Fibroblast of lung (primary cell): ENCODE data around the gene SORCS2. TPM values are rescaled to one million over a fixed set of nuclear protein-coding genes. Genes with fewer than 3 reads are reported as not detected.

Source experiments
- DNase-seq, 2 donors: peaks; one replicate each; pipeline versions ENCODE4 v3.0.0 to v3.0.0-alpha.2; 2010; ENCODE audit warnings: low read depth in 2 of 2
- H2AFZ ChIP-seq: 2 replicates; pipeline ENCODE4 v1.5.1; 2012; ENCODE audit warnings: low read length, control low read depth, inconsistent platforms
- H3K27ac ChIP-seq: 2 replicates; pipeline ENCODE4 v1.5.1; 2011; ENCODE audit warnings: low read length, control low read depth; ENCODE audit not compliant: insufficient read depth
- H3K27me3 ChIP-seq: 2 replicates; pipeline ENCODE4 v1.5.1; 2011; ENCODE audit warnings: mild to moderate bottlenecking, low read length; ENCODE audit not compliant: control insufficient read depth, insufficient read depth
- H3K36me3 ChIP-seq: 2 replicates; pipeline ENCODE4 v1.5.1; 2011; ENCODE audit warnings: low read length; ENCODE audit not compliant: control insufficient read depth, insufficient read depth
- H3K4me1 ChIP-seq: 2 replicates; pipeline ENCODE4 v1.5.1; 2011; ENCODE audit warnings: low read length; ENCODE audit not compliant: control insufficient read depth, insufficient read depth; ENCODE audit errors: extremely low read depth
- H3K4me2 ChIP-seq: 2 replicates; pipeline ENCODE4 v1.5.1; 2011; ENCODE audit warnings: low read length, control low read depth; ENCODE audit not compliant: insufficient read depth; ENCODE audit errors: extremely low read depth
- H3K4me3 ChIP-seq, 4 experiments: fragments of 200-600 bp in 1 of 4; sonication (generic) in 1 of 4; replicated peaks in 1 of 4; 2 replicates each; pipeline ENCODE4 v1.5.1; 2011 to 2016; ENCODE audit warnings: low read length in 4 of 4, low read depth in 3 of 4, mild to moderate bottlenecking in 3 of 4, control low read depth in 2 of 4, inconsistent platforms in 1 of 4, mixed read lengths in 1 of 4; ENCODE audit not compliant: insufficient read depth in 1 of 4; ENCODE audit errors: control extremely low read depth in 1 of 4
- H3K79me2 ChIP-seq: 2 replicates; pipeline ENCODE4 v1.5.1; 2012; ENCODE audit warnings: mild to moderate bottlenecking, low read length, inconsistent platforms; ENCODE audit not compliant: control insufficient read depth, insufficient read depth
- H3K9ac ChIP-seq: 2 replicates; pipeline ENCODE4 v1.5.1; 2011; ENCODE audit warnings: mild to moderate bottlenecking, low read length, control low read depth; ENCODE audit not compliant: insufficient read depth
- H3K9me3 ChIP-seq: 2 replicates; pipeline ENCODE4 v1.5.1; 2012; ENCODE audit warnings: low read depth, low read length; ENCODE audit not compliant: control insufficient read depth, insufficient read depth
- H4K20me1 ChIP-seq: 2 replicates; pipeline ENCODE4 v1.5.1; 2011; ENCODE audit warnings: low read length; ENCODE audit not compliant: control insufficient read depth, insufficient read depth; ENCODE audit errors: extremely low read depth
- EZH2 ChIP-seq: IDR thresholded peaks from 2 replicates; pipeline ENCODE4 v1.5.1; 2012; ENCODE audit warnings: low read length, control low read depth, mild to moderate bottlenecking; ENCODE audit errors: missing control alignments
- polyA plus RNA-seq, 2 donors: library from polyadenylated mRNA; depleted of rRNA in 1 of 2; stranded (reverse) in 1 of 2; unstranded in 1 of 2; fragments of >200 nt; gene quantifications; 2 replicates each; pipeline ENCODE4 v1.2.1, GENCODE V29; 2011 to 2012; ENCODE audit warnings: missing spikeins in 1 of 2
- total RNA-seq: library from RNA; depleted of rRNA; stranded (reverse); fragments of >200 nt; gene quantifications from 2 replicates; pipeline ENCODE4 v1.2.1, GENCODE V29; 2014
- TF ChIP-seq, protein P1 (sequence below), 2 donors: IDR thresholded peaks in 1 of 2; conservative IDR thresholded peaks in 1 of 2; 1 replicate in 1 of 2; 2 replicates in 1 of 2; pipeline ENCODE4 v1.5.1; 2011 to 2012; ENCODE audit warnings: low read length in 2 of 2, control low read depth in 1 of 2, inconsistent platforms in 1 of 2, low read depth in 1 of 2, mild to moderate bottlenecking in 1 of 2

SORCS2 gene
- total and polyA plus RNA-seq, 2 donors (not counting 1 experiment from before 2014, with no cell fraction given), result 0.17 to 0.41 TPM

DNA sequence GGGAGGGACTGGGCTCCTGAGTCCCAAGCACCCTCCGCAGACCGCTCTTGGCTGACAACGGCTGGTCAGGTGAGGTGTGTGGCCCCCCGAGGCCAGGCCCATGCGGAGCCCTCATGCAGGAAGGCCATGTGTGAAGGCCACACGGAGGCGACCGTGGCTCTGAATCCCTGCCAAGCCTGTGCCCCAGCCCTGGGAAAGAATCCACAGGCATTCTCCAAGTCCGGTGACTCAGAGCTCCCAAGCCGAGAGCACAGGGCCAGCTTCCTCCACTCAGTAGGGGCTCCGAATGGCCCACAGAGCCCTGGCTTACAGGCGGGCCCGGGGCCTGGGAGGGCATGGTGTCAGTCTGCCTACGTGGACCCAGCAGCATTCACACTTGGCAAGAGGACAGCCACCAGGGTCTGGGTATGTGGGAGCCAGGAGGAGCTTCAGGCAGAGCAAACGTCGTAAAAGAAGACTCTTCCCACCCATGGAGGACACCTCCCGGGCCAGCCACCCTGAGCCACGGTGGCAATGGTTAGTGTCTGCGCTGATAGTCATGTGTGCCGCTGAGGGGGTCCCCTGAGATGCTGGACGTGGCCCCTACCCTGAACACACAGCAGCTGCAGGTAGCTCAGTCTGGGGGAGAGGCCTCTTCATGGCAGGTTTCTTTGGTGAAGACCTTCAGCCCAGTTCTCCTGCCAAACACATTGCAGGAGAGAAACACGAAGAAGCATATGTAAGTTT, 136.7 kb downstream of the SORCS2 start:
- Histone ChIP-seq H3K4me2 (no peak overlapping the region), H3K9me3 (no peaks in the 10 kb centered on the region), H2AFZ (no peak overlapping the region), H3K27me3 (no peaks in the 10 kb centered on the region), H3K4me1 (no peaks in the 10 kb centered on the region), H3K9ac (no peak overlapping the region), H4K20me1 (no peaks in the 10 kb centered on the region), H3K27ac (no peak overlapping the region), H3K79me2 (no peaks in the 10 kb centered on the region), H3K36me3 (no peaks in the 10 kb centered on the region), H3K4me3 (no peak overlapping the region)
- peak; percentile 12 to 84 for DNase-seq
- no peak for TF ChIP-seq EZH2
- TF ChIP-seq, protein P1, sequence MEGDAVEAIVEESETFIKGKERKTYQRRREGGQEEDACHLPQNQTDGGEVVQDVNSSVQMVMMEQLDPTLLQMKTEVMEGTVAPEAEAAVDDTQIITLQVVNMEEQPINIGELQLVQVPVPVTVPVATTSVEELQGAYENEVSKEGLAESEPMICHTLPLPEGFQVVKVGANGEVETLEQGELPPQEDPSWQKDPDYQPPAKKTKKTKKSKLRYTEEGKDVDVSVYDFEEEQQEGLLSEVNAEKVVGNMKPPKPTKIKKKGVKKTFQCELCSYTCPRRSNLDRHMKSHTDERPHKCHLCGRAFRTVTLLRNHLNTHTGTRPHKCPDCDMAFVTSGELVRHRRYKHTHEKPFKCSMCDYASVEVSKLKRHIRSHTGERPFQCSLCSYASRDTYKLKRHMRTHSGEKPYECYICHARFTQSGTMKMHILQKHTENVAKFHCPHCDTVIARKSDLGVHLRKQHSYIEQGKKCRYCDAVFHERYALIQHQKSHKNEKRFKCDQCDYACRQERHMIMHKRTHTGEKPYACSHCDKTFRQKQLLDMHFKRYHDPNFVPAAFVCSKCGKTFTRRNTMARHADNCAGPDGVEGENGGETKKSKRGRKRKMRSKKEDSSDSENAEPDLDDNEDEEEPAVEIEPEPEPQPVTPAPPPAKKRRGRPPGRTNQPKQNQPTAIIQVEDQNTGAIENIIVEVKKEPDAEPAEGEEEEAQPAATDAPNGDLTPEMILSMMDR (conservative IDR thresholded peaks at IDR 0.05 in 1 of 2, IDR thresholded peaks at IDR 0.05 in 1 of 2; ENCODE audit: low read depth in 1 of 2, low read length in 2 of 2), result no peak

DNA sequence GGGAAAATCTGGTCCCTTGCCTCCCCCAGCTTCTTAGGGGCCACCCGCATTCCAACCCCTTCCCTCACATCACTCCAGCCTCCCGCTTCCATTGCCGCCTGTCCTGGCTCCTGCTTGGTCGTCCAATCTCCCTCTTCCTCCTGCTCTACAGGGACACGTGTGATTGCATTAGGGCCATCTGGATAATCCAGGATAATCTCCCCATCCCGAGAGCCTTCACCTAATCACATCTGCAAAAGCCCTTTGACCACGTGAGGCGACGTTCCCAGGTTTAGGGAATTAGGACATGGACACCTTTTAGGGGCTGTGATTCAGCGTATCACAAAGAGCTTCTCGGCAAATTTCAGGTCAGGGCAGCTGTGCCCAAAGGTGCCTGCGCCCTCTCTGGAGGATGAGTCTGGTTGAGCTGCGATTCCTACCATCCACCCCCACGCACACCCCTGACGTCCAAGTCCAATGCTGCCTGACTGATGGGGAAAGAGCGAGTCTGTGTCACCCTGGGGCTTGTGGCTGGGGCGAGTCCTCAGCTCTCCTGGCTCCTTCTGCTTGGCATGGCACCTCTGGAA, 137.8 kb downstream of the SORCS2 start:
- Histone ChIP-seq H3K4me2 (no peak overlapping the region), H3K27me3 (no peaks in the 10 kb centered on the region), H3K4me3 (no peak overlapping the region), H3K9ac (no peak overlapping the region), H3K36me3 (no peaks in the 10 kb centered on the region), H3K79me2 (no peaks in the 10 kb centered on the region), H3K9me3 (no peaks in the 10 kb centered on the region), H3K27ac (no peak overlapping the region), H4K20me1 (no peaks in the 10 kb centered on the region), H2AFZ (no peak overlapping the region), H3K4me1 (no peaks in the 10 kb centered on the region)
- TF ChIP-seq, protein P1 (conservative IDR thresholded peaks at IDR 0.05 in 1 of 2, IDR thresholded peaks at IDR 0.05 in 1 of 2; ENCODE audit: low read depth in 1 of 2, low read length in 2 of 2), result no peak
- no peak for TF ChIP-seq EZH2
- DNase-seq, result no peak

DNA sequence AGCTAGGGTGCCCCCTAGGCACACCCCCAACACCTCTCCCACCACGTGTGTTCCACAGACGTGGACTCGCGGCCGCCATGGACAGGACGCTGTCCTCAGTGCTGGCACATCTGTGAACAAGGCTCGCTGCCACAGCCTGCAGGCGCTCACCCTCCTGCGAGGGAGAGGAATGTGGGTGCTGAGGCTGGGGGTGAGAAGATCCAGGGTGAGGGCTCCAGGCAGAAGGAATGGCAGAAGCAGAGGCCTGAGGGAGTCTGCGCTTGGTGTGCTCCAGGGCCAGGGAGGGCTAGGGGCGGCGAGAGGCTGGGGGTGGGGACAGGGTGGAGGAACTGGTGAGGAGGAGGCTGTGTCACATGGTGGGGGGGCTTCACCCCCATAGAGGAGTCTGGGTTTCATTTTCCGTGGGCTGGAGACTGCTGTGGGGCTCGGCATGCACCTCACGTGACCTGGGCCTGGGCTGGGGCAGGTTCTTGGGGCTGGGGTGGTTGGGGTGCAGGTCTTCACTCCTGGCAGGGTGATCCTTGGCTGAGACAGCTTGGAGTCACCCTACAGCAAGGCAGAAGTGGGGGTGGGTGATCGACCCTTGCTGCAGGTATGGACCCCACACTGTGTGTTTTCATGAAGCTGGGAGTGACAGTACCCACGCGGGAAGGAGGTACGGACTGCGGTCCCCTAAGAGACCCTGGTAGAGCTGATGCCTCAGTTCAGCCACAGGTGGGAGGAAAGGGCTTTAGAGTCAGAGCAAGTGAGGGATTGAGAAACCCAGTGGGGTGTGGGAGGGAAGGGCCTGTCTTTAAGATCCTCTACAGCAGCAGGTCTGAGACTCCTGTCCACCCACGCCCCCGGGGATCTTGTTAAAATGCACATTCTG, 138.7 kb downstream of the SORCS2 start:
- no peaks in the 10 kb centered on the region for H3K79me2 ChIP-seq
- no peaks in the 10 kb centered on the region for H3K27me3 ChIP-seq
- no peak overlapping the region for H3K27ac ChIP-seq
- no peaks in the 10 kb centered on the region for H3K9me3 ChIP-seq
- no peaks in the 10 kb centered on the region for H3K36me3 ChIP-seq
- no peak overlapping the region for H2AFZ ChIP-seq
- H3K4me3 ChIP-seq, result no peak overlapping the region
- no peak for DNase-seq
- no peak for TF ChIP-seq EZH2
- TF ChIP-seq, protein P1 (conservative IDR thresholded peaks at IDR 0.05 in 1 of 2, IDR thresholded peaks at IDR 0.05 in 1 of 2; ENCODE audit: low read depth in 1 of 2, low read length in 2 of 2), result no peak
- H3K9ac ChIP-seq, result no peak overlapping the region
- no peaks in the 10 kb centered on the region for H3K4me1 ChIP-seq
- H4K20me1 ChIP-seq, result no peaks in the 10 kb centered on the region
- no peak overlapping the region for H3K4me2 ChIP-seq
